IMR-90 (cell line): ENCODE data around the gene ADGRF3.

Experiments used
- CHD1 ChIP-seq: IDR thresholded peaks from 2 replicates; pipeline ENCODE4 v1.6.1; 2012; ENCODE audit warnings: low read depth, low read length, improper control_type of control experiment
- CTCF ChIP-seq: conservative IDR thresholded peaks from 2 replicates; pipeline ENCODE4 v1.5.1; 2012; ENCODE audit warnings: mild to moderate bottlenecking, low read depth, low read length, improper control_type of control experiment
- ELK1 ChIP-seq: fragments of 150-350 bp; IDR thresholded peaks from 2 replicates; pipeline ENCODE4 v1.6.1; 2016; ENCODE audit warnings: low read depth, mild to moderate bottlenecking, low read length, moderate library complexity, borderline replicate concordance
- POLR2A ChIP-seq: IDR thresholded peaks from 2 replicates; pipeline ENCODE4 v1.6.1; 2012; ENCODE audit warnings: mild to moderate bottlenecking, low read depth, low read length
- RCOR1 ChIP-seq: IDR thresholded peaks from 2 replicates; pipeline ENCODE4 v1.6.1; 2012; ENCODE audit warnings: mild to moderate bottlenecking, low read length, improper control_type of control experiment; ENCODE audit not compliant: insufficient replicate concordance

GRCh38 chr2:26387189-26387588, 40.6 kb upstream of the ADGRF3 start:
- TF ChIP-seq CTCF = no peak
- TF ChIP-seq POLR2A = no peak
- TF ChIP-seq ELK1 = no peak
- TF ChIP-seq CHD1 = no peak
- no peak for TF ChIP-seq RCOR1
